Measurements from ENCODE around the gene ZDHHC3. TPM values are rescaled to one million over a fixed set of nuclear protein-coding genes. Genes with fewer than 3 reads are reported as not detected.

ZDHHC3 gene, protein sequence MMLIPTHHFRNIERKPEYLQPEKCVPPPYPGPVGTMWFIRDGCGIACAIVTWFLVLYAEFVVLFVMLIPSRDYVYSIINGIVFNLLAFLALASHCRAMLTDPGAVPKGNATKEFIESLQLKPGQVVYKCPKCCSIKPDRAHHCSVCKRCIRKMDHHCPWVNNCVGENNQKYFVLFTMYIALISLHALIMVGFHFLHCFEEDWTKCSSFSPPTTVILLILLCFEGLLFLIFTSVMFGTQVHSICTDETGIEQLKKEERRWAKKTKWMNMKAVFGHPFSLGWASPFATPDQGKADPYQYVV
- 10 to 100 TPM; 16.1 to 28.3 (median 20.8) TPM for total RNA-seq
- 10 to 100 TPM; 11.4 to 15.9 TPM for polyA plus RNA-seq

DNA sequence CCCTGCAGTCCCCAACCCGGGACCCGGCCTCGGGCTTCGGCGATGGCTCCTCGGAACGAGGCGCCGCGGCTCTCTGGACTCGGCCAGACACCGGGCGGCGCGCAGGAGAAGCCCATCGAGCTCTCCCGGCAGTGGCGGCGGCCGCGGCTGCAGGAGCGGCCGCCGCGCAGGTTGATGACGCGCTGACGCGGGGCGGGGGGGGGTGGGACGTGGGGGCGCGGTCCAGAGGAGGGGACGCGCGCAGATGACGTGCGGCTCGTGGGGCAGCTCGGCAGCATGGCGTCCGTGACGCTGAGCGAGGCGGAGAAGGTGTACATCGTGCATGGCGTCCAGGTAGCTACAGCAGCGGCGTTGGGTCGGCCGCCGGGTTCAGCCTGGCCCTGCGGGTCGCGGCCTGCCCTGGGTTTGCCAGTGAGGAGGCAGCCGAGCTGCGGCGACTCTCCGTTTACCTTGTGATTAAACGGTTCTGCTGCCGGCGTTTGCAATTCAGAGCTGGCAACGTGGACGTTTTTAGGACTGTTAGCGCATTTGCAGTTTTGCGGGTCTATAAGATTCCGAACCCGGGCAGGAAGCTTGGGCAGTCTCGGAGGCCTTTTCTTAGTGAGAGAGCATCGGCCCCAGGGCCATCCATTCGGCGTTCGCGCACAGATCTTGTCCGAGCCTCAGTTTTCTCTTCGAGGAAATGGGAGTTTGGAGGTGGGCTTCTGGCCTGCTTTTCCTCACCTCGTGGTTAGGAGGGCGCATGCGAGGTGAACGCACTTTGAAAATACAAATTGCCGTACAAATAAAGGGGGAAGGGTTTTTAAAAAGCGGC lies at the start of gene ZDHHC3, which contains the start of gene EXOSC7:
TSS of gene ZDHHC3 (minus strand) at position 173 of the 814 bp plus-strand sequence. CDS start 16,738 bp downstream, outside the sequence.
TSS of gene EXOSC7 (plus strand) at position 243 of the 814 bp plus-strand sequence. CDS start at position 277, 34 bp downstream.
- no peaks in the 10 kb centered on the region for H3K9me3 ChIP-seq
- FAIRE-seq (no peak), ATAC-seq (peak; percentile 91 to 96 (median 94)), DNase-seq (peak; percentile 79 to 94 (median 86))
- H3K27me3 ChIP-seq = no peaks in the 10 kb centered on the region
- TF ChIP-seq, protein P1, sequence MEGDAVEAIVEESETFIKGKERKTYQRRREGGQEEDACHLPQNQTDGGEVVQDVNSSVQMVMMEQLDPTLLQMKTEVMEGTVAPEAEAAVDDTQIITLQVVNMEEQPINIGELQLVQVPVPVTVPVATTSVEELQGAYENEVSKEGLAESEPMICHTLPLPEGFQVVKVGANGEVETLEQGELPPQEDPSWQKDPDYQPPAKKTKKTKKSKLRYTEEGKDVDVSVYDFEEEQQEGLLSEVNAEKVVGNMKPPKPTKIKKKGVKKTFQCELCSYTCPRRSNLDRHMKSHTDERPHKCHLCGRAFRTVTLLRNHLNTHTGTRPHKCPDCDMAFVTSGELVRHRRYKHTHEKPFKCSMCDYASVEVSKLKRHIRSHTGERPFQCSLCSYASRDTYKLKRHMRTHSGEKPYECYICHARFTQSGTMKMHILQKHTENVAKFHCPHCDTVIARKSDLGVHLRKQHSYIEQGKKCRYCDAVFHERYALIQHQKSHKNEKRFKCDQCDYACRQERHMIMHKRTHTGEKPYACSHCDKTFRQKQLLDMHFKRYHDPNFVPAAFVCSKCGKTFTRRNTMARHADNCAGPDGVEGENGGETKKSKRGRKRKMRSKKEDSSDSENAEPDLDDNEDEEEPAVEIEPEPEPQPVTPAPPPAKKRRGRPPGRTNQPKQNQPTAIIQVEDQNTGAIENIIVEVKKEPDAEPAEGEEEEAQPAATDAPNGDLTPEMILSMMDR (IDR thresholded peaks at IDR 0.05) = no peak
- peak within 1 kb of the TSS; percentile 71 to 95 (median 86) for H3K4me3 ChIP-seq
- peaks cover 13 to 32% (median 16%) of the 10 kb centered on the region in 3 donors for H3K4me1 ChIP-seq
- WGBS, 2 donors = 0% methylated on average over 78 to 82 of the region's 82 CpGs
- intact Hi-C loops (cut with DNase I) = no loop called here
- no peaks in the 10 kb centered on the region for H3K36me3 ChIP-seq
- H3K27ac ChIP-seq = peak within 1 kb of the TSS; percentile 64 to 80 (median 70)

DNA sequence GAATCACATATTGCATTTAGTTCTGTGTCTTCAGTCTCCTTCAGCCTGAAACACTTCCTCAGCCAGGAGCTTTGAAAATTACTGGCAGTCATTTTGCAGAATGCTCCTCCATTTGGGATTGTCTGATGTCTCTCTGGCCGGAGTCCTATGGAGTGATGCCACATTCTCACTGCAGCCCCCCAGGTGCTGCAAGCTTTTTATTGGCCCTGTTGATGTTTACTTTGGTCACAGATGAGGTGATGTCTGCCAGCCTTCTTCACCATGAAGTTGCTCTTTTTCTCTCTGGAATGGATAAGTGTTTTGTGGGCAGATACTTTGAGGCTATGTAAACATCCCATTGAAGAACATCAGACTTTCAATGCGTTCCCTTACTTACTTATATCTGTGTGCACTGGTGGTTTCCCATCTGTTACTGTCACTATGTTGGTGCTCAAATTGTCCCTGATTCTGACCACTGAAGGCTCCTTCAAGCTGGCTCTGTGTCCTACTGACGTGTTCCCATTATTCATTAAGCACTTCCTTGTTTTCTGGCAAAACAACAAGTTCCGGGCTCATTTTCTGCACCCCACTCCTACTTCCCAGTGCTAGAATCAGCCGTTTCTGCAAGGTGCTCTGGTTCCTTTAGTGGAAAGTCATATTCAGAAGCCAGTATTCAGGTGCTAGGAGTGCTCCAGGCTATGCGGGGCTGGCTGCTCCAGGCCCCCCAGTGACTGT lies 48.7 kb upstream of the ZDHHC3 start:
- ATAC-seq (peak in 3 of 4 donors; percentile 26 to 54 (median 28)), DNase-seq (no peak), FAIRE-seq (no peak)
- TF ChIP-seq, protein P1 (IDR thresholded peaks at IDR 0.05) = no peak
- Histone ChIP-seq H3K9me3 (no peaks in the 10 kb centered on the region), H3K4me1 (peaks cover 0 to 2% (median 0%) of the 10 kb centered on the region in 3 donors), H3K36me3 (no peaks in the 10 kb centered on the region), H3K27me3 (peaks cover 0 to 5% (median 0%) of the 10 kb centered on the region in 4 donors), H3K27ac (no peak overlapping the region), H3K4me3 (no peak overlapping the region)
- intact Hi-C loops (cut with DNase I) = no loop called here
- WGBS, 2 donors = 36 to 43% methylated on average over 6 of the region's 6 CpGs

DNA sequence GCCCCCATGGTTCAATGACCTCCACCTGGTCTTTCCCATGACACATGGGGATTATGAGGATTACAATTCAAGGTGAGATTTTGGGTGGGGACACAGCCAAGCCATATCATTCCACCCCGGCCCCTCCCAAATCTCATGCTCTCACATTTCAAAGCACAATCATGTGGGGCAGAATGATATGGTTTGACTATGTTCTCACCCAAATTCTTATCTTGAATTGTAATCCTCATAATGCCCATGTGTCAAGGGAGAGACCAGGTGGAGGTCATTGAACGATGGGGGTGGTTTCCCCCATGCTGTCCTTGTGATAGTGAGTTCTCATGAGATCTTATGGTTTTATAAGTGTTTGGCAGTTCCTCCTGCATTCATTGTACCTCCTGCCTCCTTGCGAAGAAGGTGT lies 47.7 kb upstream of the ZDHHC3 start:
- ATAC-seq (no peak), FAIRE-seq (no peak), DNase-seq (no peak)
- no peaks in the 10 kb centered on the region for H3K9me3 ChIP-seq
- TF ChIP-seq, protein P1 (IDR thresholded peaks at IDR 0.05) = no peak
- H3K27me3 ChIP-seq = peaks cover 0 to 5% (median 0%) of the 10 kb centered on the region in 4 donors
- H3K4me3 ChIP-seq = no peak overlapping the region
- WGBS, 2 donors = 37 to 59% methylated on average over 3 of the region's 3 CpGs
- intact Hi-C loops (cut with DNase I) = no loop called here
- no peaks in the 10 kb centered on the region for H3K36me3 ChIP-seq
- H3K27ac ChIP-seq = no peak overlapping the region
- peaks cover 0 to 2% (median 0%) of the 10 kb centered on the region in 3 donors for H3K4me1 ChIP-seq

DNA sequence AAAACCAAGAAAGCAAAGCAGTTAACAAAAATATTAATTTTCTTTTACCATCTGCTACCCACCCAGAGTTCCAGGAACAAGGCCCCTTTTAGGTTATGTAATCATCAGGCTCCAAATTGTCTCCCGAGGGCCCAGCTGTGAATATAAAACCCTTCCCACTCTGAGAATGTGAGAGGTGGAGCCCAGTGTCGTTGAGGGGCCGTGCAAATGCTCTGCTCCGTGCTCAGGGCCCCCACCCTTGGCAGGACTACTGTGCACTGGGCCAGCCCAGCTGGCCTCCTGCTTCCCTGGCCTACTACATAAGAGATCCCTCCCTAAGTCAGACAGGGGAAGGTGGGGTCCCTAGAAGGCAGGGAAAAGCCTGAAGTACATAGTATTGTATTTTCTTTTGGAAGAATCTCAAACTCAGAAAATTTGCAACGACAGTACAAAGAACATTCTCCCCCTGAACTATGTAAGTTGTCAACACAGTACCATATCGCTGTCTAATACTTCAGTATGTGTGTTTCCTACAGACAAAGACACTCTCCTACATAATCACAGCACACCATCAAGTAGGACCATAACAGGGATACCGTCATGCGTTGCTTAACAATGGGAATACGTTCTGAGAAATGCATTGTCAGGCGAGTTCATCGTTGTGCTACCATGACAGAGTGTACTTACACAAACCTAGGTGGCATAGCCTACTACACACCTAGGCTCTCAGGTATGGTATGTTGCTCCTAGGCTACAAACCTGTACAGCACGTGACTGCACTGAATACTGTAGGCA lies 45.7 kb upstream of the ZDHHC3 start:
- Histone ChIP-seq H3K9me3 (no peaks in the 10 kb centered on the region), H3K4me3 (no peak overlapping the region), H3K4me1 (peaks cover 0 to 2% (median 0%) of the 10 kb centered on the region in 3 donors), H3K27ac (no peak overlapping the region), H3K27me3 (no peaks in the 10 kb centered on the region), H3K36me3 (no peaks in the 10 kb centered on the region)
- TF ChIP-seq, protein P1 (IDR thresholded peaks at IDR 0.05) = no peak
- DNase-seq (no peak), FAIRE-seq (no peak), ATAC-seq (peak in 1 of 4 donors; percentile 20)
- WGBS, 2 donors = 55 to 65% methylated on average over 12 of the region's 12 CpGs
- intact Hi-C loops (cut with DNase I) = no loop called here
